ENCODE data around the gene SIGLEC8.

The SIGLEC8 gene

DNA sequence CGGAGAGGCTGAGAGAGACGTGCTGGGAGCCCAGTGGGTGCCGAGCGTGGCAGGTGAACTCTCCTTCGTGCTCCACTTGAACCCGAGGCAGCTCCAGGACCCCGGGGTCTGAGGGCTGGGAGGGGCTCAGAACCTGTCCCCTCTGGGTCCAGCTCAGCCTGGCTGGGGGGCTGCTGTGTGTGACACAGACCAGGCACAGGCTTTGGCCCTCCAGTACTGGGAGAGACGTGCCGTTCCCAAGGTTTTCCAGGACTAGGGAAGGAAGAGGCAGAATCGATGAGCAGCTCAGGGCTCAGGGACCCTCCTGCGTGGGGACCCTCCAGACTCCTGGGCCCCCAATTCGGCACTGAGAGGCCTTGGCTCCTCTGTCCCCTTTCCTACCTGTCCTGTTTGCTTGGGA, 43.1 kb downstream of the SIGLEC8 start:
- ChIA-PET CTCF (no interaction called here), POLR2A (no interaction called here)
- TF ChIP-seq ZNF384 (IDR thresholded peaks at IDR 0.05): no peak
- TF ChIP-seq NFRKB (IDR thresholded peaks at IDR 0.05): no peak
- TF ChIP-seq ARNT (IDR thresholded peaks at IDR 0.05): no peak
- TF ChIP-seq L3MBTL2 (conservative IDR thresholded peaks at IDR 0.05): no peak
- TF ChIP-seq SUZ12 (IDR thresholded peaks at IDR 0.05): no peak
- TF ChIP-seq ELF4 (IDR thresholded peaks at IDR 0.05): no peak
- no peak for TF ChIP-seq TARDBP (IDR thresholded peaks at IDR 0.05)
- no peak for TF ChIP-seq PKNOX1 (IDR thresholded peaks at IDR 0.05)
- TF ChIP-seq FOXA1 (IDR thresholded peaks at IDR 0.05): no peak
- TF ChIP-seq SP1 (IDR thresholded peaks at IDR 0.05): no peak
- DNase-seq (ENCODE audit: extremely low spot score): no peak

DNA sequence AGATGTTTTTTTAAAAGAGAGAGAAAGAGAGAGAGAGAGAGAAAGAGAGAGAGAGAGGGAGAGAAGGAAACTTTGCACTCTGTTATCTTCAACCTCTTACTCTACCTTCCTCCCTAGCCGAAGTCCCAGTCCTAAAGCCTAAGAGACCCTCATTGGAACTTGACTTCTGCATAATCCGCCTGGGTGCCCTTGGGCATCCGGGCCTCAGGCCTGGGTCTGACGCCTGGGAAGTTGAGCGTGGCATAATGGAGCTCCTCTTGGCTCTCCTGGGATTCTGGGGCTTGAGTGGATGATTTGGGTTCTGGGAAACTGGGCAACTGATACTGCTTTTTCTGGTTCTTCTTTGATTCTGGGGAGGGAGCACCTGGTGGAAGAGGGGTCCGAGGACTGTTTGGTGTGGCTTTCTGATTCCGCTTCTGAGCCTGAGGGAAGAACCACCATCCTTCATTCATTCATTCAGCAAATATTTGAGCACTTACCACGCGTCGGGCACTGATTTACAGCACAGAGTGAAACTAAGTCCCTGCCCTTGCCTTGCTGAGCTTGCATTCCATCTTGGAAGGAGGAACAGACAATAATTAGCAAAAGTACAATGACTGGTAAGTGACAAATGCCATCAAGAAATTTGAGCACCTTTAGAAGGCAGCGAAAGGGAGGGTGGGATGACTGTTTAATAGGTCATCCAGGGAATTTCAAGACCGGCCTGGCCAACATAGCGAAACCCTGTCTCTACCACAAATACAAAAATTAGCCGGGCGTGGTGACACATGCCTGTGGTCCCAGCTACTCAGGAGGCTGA, 47.1 kb downstream of the SIGLEC8 start:
- no peak for DNase-seq (ENCODE audit: extremely low spot score)
- ChIA-PET POLR2A (no interaction called here), CTCF (no interaction called here)
- TF ChIP-seq SUZ12 (IDR thresholded peaks at IDR 0.05) (no peak), NFRKB (IDR thresholded peaks at IDR 0.05) (no peak), ELF4 (IDR thresholded peaks at IDR 0.05) (no peak), LEF1 (IDR thresholded peaks at IDR 0.05; ENCODE audit: borderline replicate concordance) (no peak), TARDBP (IDR thresholded peaks at IDR 0.05) (no peak), ARNT (IDR thresholded peaks at IDR 0.05) (no peak), BHLHE40 (IDR thresholded peaks at IDR 0.05; ENCODE audit: borderline replicate concordance) (no peak), ZNF384 (IDR thresholded peaks at IDR 0.05) (no peak), PKNOX1 (IDR thresholded peaks at IDR 0.05) (no peak), SP1 (IDR thresholded peaks at IDR 0.05) (no peak), FOXM1 (IDR thresholded peaks at IDR 0.05; ENCODE audit: borderline replicate concordance) (no peak)

- TF ChIP-seq ZNF384 (IDR thresholded peaks at IDR 0.05) (no peak), BHLHE40 (IDR thresholded peaks at IDR 0.05; ENCODE audit: borderline replicate concordance) (no peak), PKNOX1 (IDR thresholded peaks at IDR 0.05) (no peak), ELF4 (IDR thresholded peaks at IDR 0.05) (no peak), ARNT (IDR thresholded peaks at IDR 0.05) (no peak), SUZ12 (IDR thresholded peaks at IDR 0.05) (no peak), FOXA1 (IDR thresholded peaks at IDR 0.05) (no peak), LEF1 (IDR thresholded peaks at IDR 0.05; ENCODE audit: borderline replicate concordance) (no peak), HDGF (IDR thresholded peaks at IDR 0.05; ENCODE audit: borderline replicate concordance) (no peak), TARDBP (IDR thresholded peaks at IDR 0.05) (no peak), L3MBTL2 (conservative IDR thresholded peaks at IDR 0.05) (no peak), FOXK2 (IDR thresholded peaks at IDR 0.05) (no peak), CTBP1 (IDR thresholded peaks at IDR 0.05; ENCODE audit: borderline replicate concordance) (no peak), SP1 (IDR thresholded peaks at IDR 0.05) (no peak), FOXM1 (IDR thresholded peaks at IDR 0.05; ENCODE audit: borderline replicate concordance) (no peak), NFRKB (IDR thresholded peaks at IDR 0.05) (no peak)
- ChIA-PET CTCF (interaction anchor here (0.9 kb wide), 1 partner anchor 316 kb away, joined by 4 read pairs; the partner anchor contains the start of gene HAS1), POLR2A (interaction anchor here (0.5 to 1.9 kb wide), 3 partner anchors 12 to 40 kb away, joined by 4 to 5 read pairs (median 4); no protein-coding TSS in a partner anchor)
- DNase-seq (ENCODE audit: extremely low spot score): peak; percentile 56
These were observed 50.6 kb downstream of the SIGLEC8 start for GRCh38 chr19:51407511-51408131.

- DNase-seq (ENCODE audit: extremely low spot score): no peak
- no peak for TF ChIP-seq PKNOX1 (IDR thresholded peaks at IDR 0.05)
- TF ChIP-seq FOXM1 (IDR thresholded peaks at IDR 0.05; ENCODE audit: borderline replicate concordance): no peak
- no peak for TF ChIP-seq ZNF384 (IDR thresholded peaks at IDR 0.05)
- no peak for TF ChIP-seq LEF1 (IDR thresholded peaks at IDR 0.05; ENCODE audit: borderline replicate concordance)
- TF ChIP-seq TARDBP (IDR thresholded peaks at IDR 0.05): no peak
- TF ChIP-seq SUZ12 (IDR thresholded peaks at IDR 0.05): no peak
- ChIA-PET CTCF (interaction anchor here (0.6 kb wide), 1 partner anchor 18 kb away, joined by 3 read pairs; no protein-coding TSS in a partner anchor), POLR2A (no interaction called here)
These were observed 56.1 kb downstream of the SIGLEC8 start for GRCh38 chr19:51402117-51402516.
